NCI-H1417 treated with DMSO at 0.1 percent for 48 hours (cell line): Measurements from ENCODE around the gene SYT5.
"Not testable (repeated sequence)": the region's sequence is repeated elsewhere in the genome, so short reads cannot be mapped to it uniquely, and the experiment has no call there.

Experiments used
- DNase-seq: peaks from one replicate; lab custom pipeline; 2025; lab: John Stamatoyannopoulos, UW

SYT5 gene

DNA sequence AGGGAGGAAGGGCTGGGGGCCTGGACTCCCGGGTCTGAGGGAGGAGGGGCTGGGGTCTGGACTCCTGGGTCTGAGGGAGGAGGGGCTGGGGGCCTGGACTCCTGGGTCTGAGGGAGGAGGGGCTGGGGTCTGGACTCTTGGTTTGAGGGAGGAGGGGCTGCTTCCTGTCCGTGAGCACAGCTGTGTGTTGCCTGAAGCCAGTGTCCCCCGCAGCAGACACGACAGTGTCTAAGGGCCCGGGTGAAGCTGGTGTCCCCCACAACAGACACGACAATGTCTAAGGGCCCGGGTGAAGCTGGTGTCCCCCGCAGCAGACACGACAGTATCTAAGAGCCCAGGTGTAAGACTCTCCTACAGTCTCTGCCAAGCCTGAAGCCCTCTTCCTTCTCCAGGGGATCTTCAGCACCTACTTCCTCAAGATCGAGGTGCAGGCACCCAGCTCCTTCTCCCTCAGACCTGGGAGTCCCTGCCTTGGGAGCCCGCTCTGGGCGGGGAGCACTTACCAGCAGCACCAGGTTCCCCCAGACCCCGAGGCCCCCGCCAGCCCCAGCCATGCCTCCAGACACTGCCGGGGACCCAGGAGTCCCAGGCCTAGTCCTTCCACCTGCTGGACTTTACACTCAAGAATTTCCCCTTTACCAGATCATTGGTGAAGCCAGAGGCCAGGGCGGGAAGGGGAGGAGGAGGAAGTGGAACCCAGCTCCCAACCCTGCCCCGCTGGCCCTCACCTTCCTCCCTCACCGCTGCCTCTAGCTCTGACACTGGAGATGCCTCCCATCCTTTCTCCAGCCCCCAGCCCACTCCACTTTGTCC, 29.0 kb upstream of the SYT5 start, which contains the start of gene PTPRH:
PTPRH (minus strand) TSS at position 622 of the 813 bp plus-strand sequence; CDS start at position 554, 68 bp downstream.
- no peak for DNase-seq

DNA sequence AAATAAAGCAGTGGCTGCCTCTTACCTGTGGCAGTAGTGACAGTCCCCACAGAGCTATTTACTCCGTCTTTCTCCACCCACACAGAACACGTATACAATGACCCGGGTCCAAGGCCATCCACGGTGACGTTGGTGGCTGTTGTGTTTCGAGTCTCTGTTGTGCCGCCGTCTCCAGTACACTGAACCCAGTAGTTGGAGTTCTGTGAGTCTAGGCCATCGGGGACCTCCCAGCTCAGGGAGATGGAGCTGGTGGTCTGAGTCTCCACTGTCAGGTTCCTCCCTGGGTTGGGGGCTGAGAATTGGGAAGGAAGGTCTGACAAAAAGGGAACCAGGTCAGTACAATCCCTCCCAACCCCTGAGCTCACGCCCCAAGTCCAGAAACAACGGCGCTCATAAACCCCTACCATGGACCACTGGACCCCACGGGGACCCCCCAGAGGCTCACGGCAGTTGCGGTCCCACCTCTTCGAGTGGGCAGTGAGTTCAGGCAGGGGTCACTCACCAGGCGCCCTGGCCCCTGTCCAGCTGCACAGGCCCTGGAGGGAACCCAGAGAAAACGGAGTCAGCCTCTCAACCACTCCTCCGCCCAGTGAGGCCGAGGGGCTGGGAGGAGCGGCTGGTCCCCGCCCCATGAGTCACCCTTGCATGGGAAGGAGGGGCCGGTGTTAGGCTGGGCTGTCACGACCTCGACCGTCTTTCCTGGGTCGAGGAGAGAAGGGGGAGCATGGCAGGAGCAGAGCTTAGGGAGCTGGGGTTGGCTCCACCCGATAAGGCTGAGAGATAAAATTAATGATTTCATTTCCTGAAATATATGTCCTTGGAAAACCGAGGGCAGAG, 26.8 kb upstream of the SYT5 start:
- DNase-seq, result no peak

DNA sequence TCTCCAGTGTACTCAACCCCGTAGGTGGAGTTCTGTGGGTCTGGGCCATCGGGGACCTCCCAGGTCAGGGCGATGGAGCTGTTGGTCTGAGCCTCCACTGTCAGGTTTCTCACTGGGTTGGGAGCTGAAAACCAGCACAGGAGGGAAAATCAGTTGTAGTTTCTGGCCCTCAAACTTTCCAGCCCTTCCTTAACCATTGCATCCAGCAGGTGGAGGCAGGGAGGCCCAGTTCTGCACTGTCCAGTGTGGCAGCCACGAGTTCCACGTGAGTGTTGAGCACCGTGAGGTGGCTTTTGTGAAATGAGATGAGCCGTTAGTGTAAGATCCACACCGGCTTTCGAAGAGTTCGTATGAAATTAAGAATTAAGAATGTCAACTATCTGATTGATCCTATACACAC, 22.1 kb upstream of the SYT5 start:
- DNase-seq, result not testable (repeated sequence)

DNA sequence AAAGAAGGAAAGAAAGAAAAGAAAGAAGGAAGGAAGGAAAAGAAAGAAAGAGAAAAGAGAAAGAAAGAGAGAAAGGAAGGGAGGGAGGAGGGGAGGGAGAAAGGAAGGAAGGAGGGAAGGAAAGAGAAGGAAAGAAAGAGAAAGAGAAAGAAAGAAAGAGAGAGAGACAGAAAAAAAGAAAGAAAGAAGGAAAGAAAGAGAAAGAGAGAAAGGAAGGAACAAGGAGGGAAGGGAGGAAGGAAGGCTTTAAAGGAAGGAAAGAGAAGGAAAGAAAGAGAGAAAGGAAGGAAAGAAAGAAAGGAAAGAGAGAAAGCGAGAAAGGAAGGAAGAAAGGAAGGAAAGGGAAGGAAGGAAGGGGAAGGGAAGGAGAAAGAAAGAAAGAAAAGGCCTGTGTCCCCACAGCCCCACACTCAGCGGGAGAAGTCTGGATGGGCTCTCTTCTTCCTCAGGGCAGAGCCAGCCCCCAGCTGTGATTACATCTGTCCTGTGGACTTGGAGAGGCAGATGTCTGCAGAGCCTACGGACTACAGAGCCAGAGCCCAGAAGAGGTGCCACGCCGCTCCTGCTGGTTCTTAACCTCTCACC, 19.6 kb upstream of the SYT5 start:
- DNase-seq, result no peak

DNA sequence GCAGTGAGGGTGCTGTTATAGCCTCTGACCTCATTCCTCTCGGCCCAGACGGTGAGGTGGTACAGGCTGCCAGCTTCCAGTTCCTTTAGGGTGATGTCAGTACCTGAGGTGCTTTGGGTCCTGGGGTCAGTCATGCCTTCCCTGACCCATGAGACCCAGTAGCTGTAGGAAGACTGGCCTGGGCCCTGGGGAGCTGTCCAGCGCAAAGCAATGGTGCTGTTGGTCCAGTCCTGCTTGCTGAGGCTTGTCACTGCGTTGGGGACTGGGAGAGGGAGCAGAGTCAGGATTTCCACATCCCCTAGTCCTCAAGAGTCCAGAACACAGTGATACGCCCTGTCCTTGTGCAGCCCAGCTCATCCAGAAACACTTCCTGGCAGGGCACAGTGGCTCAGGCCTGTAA, 18.6 kb upstream of the SYT5 start:
- no peak for DNase-seq

DNA sequence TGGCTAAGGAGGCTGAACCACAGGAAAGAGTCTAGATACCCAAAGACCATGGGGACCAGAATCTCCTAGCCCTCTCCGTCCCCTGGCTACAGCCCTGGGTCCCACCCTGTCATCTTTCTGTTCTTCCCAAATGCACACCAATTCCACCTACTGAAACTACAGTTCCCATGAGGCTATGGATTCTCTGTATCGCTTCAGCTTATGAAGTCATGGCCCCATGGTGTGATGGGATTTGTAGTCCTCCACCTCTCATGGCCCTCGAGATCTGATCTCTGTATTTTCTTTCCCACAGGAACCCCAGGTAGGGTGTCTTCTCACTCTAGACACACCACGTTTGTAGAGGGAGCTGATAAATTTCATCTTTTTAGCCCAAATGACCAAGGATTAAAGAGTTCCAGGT, 17.4 kb upstream of the SYT5 start:
- DNase-seq, result no peak

DNA sequence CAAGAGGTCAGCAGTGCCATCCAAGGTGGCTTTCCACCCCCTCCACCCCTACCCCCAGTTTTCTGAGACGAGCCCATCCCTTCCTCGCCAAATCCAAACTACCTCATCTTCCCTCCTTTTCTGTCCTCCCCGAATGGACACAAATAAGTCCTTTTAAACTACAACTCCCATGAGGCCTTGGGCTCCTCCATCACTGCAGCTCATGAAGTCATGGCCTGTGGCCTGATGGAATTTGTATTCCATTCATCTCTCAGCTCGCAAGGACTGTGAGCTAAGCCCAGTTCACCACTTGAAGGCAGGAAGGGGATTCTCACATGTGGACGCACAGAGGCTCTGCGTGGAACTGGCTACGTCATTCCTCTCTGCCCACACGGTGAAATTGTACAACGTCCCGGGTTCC, 16.7 kb upstream of the SYT5 start:
- DNase-seq, result no peak

DNA sequence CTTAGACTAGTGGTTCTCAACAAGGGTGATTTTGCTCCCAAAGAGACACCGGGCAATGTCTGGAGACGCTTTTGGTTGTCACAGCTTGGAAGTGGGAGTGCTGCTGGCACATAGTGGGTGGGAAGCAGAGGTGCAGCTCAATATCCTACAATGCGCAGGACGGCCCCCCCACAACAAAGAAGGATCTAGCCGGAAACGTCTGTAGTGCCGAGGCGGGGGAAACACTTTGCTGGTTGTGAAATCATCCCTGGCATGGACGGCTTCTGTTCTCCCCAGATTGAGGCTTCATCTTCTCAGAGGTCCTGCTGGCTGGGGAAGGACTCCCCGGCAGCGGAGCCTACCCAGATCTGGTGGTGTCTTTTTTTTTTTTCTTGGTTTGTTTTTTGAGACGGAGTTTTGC, 13.4 kb upstream of the SYT5 start:
- no peak for DNase-seq

DNA sequence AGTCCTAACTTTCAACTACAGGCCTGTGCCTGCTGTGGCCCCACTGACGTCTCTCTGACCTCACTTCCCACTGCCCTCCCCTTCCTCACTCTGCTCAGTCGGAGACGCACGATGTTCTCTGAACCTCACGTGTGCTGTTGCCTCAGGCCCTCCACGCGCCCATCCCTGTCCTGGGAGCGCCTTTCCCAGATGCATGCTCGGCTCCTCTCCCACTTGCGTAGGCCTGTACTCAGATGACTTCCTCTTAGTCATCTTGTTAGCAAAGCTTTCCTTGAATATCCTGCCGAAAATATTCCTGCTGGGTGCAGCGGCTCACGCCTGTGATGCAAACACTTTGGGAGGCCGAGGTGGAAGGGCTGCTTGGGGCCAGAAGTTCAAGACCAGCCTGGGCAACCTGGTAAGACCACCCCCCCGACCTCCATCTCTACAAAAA, 9.3 kb upstream of the SYT5 start:
- no peak for DNase-seq

DNA sequence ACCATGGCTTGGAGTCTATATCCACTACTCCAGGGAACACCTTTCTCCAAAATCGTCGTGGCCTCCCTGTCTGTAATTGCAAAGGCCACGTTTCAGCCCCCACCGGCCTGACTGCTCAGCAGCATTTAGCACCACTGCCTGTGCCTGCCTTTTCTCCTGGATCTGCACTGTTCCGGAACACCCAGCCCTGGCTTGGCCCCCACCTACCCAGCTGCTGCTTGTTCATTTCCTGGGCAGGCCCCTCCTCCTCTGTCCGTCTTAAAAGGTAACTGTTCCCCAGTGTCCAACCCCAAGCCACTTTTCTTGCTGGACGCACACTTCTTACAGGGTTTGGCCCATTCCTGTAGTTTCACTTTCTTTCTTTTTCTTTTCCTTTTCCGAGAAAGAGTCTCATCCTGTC, 8.5 kb upstream of the SYT5 start:
- no peak for DNase-seq

DNA sequence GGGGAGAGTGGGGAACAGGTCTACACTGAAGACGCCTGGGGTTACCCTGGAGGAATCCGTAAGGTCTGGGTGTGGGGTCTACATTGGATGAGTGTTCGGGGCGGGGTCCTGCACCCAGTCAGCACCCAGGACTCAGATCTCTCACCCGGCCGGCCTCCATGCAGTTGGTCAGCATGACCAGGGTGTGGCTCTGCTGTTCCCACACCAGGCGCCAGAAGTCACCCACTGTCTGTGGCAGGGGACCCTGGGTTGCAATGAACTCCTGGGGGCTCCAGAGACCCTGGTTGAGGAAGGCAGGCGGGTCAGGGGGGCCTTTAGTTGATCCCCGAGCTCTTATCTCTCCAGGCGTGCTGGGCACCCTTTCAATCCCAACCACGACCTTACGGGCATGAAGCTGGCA, 6.0 kb upstream of the SYT5 start:
- DNase-seq, result no peak

DNA sequence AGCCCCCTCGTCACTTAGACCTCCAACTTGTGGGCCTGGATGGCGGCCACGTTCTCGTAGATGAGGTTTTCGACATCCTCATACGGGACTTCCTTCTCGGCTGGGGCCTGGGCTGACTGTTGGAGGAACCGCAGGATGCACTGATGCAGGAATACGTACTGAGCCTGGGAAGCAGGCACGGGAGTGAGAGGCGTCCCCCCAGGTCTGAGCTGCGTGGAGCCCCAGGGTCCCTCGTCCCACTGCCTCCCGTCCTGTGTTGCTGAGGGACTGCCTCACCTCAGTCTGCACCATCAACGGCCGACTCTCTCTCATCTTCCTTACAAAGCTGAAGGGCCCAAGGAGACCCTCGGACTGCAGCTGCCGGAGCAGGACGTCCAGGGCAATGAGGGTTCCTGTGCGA, 1.7 kb upstream of the SYT5 start:
- no peak for DNase-seq

DNA sequence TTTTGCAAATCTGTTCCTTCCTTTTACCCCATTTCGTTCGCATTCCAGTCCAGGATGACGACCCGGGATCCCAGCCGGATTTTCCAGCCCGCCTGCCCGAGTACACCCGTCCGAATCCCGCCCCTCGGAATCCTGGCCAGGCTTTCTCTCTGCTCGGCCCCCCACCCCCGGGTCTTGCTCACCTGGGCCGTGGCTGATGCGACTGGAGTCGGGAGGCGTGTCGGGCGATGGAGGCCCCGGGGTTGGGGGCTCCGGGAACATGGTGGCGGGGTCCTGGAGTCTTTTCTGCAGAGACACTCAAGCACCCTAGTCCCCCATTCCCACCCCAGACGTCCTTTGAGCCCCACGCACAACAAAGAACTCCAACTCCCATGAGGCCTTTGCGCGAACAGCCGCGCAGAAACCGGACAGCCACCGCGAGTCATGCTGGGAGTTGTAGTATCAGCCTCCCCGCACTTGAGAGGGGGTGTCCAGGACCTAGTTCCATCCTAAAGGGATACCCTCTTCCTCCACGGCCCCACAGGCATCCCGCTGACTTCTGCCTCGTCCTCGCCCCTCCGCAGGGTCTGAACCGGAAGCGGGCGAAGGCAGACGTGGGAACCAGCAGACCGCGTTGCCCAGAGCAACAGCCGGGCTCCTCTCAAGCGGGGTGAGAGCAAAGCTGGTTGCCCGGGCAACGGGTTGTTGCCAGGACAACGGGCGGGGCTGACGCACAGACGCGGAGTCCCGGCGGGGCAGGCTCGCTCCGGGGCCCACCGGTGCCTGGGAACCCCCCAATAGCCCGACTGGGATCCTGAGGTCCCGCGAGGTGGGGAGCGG, 1.1 kb downstream of the SYT5 start:
- DNase-seq, result peak; percentile 83

DNA sequence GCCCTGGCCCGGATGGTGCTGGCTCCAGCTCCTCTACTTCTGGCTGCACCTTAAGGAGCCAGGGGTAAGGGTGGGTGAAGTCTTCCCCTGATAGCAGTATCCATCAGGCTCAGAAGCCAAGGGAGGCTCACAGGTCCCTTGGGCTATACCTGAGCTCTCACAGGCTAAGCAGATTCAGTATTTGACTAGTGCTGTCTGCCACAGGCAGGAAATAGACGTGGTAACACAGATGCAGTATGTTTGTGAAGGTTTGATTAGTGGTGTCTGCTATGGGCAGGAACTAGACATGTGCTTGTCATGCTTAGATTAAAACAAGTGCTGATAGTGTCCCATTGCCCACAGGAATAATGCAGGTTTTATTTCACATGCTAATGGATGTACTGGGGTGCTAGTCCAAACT, 4.0 kb downstream of the SYT5 start:
- no peak for DNase-seq

DNA sequence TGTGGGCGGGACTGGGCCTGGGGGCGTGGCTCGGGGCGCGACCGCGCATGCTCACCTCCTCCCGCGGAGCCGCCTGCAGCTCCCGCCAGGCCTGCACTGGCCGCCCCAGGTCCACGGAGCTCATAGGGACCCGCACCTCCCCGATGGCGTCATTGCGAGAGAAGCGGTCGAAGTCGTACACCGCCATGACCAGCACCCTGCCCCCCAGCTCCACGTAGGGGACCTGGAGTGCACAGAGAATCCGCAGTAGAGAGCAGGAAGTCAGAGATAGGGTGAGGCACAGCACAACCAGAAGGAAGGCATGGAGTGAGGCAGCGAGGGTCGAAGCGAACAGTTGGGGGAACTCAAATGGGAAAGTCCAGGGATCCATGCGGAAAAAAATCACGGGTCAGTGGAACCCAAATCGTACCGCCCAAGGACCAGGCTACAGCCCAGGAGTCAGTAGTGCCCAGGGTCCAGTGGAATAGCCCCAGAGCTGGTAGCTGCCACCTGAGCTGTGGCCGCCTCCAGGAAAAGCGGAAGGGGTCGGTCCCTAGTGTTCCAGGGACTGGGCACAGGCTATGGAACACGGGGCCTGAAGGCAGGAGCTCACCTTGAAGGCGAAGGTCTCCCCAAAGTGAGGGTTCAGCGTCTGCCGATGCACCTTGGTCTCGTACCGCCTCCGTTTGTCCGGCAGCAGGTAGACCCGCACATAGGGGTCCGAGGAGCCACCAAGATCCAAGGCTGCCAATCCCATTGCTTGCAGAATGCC, 4.8 kb downstream of the SYT5 start:
- no peak for DNase-seq

DNA sequence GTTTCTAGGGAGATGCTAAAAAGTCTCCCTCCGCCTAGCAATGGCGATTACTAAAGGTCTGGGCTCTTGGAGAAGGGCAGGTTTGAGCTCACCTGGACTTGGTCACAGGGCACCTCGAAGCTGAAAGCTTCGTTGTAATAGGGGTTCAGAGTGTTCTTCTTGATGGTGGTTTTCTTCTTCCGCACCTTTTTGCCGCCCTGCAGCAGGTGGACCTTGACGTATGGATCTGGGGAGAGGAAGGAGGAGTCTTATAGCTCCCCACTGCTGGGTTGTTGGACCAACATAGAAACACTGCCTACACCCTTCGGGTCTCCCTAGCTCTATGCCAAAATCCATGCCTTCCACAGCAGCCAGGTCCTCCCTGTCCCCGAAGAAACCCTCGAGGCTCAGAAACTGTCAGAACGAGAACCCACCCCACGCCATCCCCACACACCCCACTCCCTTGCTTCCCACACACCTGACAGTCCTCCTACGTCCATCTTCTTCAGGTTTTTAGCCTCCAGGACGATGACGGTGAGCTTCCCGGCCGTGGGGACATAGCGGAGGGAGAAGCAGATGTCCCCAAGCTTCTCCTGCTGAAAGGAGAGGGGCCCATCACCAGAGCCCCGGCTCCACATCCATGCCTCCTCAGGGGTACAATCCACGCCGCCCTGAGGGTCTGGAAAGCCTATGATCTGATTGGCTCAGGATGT, 5.5 kb downstream of the SYT5 start:
- DNase-seq, result no peak

DNA sequence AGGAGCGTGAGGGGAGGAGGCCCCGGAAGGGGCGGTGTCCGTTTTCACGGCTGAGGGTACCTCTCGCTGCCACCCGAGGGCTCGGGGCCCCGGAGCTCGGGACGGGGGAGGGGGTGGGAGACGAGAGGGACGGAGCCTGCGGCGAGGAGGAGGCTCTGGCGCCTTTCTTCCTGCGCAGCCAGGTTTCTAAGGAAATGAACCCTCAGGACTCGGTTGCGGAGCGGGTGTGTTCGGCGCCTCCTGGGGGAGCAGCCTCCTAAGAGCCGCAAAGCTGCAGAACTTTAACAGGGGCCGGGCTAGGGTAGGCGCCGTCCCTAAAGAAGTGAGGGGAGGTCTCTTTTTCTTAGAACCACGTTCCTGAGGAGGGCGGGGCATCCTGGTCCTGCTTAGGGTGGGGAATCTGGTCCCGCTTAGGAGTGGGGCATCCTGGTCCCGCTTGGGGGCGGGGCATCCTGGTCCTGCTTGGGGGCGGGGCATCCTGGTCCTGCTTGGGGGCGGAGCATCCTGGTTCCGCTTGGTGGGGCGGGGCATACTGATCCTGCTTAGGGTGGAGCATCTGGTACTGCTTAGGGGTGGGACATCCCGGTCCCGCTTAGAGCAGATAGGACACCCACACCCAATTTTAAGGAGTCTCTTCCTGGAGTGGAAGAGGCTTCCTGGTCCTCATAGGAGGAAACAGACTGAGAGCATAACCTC, 6.2 kb downstream of the SYT5 start:
- no peak for DNase-seq

DNA sequence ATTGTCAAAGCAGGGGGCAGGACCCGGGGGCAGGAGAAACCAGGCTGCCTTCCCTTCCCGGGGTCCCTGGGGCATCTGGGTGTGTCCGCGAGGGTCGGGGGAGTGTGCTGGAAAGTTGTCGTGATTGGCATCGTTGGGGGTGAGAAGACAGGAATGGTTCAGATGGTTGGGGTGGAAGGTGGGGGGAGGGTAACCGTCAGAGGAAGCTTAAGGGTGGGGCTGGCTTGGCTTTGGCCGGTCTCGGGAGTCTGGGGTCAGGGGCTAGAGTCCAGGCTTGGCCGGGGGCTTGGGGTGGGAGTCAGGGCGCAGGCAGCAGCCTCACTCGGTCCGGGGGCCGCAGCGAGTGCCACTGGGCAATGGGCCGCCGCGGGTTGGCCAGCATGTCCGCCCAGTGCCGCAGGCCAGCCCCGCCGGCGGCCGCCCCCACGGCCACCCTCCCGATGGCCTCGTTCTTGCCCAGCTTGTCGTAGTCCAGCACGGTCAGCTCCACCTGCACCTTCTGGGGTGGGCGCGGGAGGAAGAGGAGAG, 6.8 kb downstream of the SYT5 start:
- DNase-seq, result no peak

DNA sequence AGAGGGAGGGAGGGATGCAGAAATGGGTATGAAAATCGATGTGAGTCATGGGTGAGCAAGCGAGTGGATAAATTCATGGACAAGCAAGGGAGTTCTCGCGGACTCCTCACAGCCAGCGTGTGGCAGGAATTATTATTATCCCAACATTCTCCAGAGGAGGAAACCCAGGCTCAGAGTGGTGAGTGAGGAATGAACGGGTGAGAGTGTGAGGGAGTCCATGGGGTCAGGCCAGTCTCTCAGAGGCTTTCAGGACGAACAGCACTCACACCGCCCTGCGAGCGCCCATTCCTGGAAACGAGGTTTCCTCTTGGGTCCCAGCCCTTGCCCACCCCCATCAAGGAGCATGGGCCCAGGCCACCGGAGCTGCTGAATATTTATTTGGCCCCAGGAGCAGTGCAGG, 7.3 kb downstream of the SYT5 start:
- no peak for DNase-seq

DNA sequence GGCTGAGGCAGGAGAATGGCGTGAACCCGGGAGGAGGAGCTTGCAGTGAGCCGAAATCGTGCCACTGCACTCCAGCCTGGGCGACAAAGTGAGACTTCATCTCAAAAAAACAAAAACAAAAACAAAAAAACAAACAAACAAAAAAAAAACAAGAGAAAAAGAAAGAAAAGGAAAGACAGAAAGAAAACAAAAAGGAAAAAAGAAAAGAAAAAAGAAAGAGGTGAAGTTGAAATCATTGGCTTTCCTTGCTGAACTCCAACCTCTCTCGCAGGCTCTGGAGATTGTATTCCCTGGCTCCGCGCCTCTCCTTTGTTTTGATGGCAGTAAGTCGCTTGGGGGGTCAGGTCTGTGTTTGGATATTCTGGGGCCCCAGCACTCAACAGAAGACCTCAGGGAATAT, 7.8 kb downstream of the SYT5 start:
- DNase-seq, result not testable (repeated sequence)
